NT2/D1 (cell line): Measurements from ENCODE around the gene PGBD1.

Experiments used
- SUZ12 ChIP-seq: IDR thresholded peaks from 2 replicates; pipeline ENCODE4 v1.6.1; 2011; ENCODE audit not compliant: insufficient read length, insufficient read depth; ENCODE audit errors: extremely low read depth
- YY1 ChIP-seq: IDR thresholded peaks from 2 replicates; pipeline ENCODE4 v1.6.1; 2011; ENCODE audit not compliant: insufficient read length, insufficient read depth
- ZNF274 ChIP-seq: IDR thresholded peaks from 2 replicates; pipeline ENCODE4 v1.6.1; 2011; ENCODE audit warnings: mild to moderate bottlenecking, low read depth, low read length

GRCh38 chr6:28347119-28347518, 65.7 kb downstream of the PGBD1 start:
- TF ChIP-seq ZNF274 (no peak), YY1 (no peak), SUZ12 (no peak)
